GM12878 (cell line): ENCODE data around the gene FAM78A. TPM values are rescaled to one million over a fixed set of nuclear protein-coding genes. Genes with fewer than 3 reads are reported as not detected.
A peak's percentile ranks its signal among the peaks of the same experiment; 100 is the strongest.

Experiments
- CBFB ChIP-seq: IDR thresholded peaks from 2 replicates; pipeline ENCODE4 v1.6.1; 2016; ENCODE audit warnings: antibody characterized with exemption, low read depth
- CHD4 ChIP-seq: fragments of 200-600 bp; sonication (generic); IDR thresholded peaks from 2 replicates; pipeline ENCODE4 v1.6.1; 2016; ENCODE audit warnings: mild to moderate bottlenecking
- JUND ChIP-seq: IDR thresholded peaks from 2 replicates; pipeline ENCODE4 v1.6.1; 2012; ENCODE audit warnings: low read depth, mild to moderate bottlenecking, low read length, improper control_type of control experiment, moderate library complexity
- MTA3 ChIP-seq: IDR thresholded peaks from 2 replicates; pipeline ENCODE4 v1.6.1; 2012; ENCODE audit warnings: low read length, inconsistent platforms, borderline replicate concordance
- MXI1 ChIP-seq: fragments of 150-350 bp; IDR thresholded peaks from 2 replicates; pipeline ENCODE4 v1.6.1; 2011; ENCODE audit warnings: low read depth, mild to moderate bottlenecking, inconsistent platforms, low read length, improper control_type of control experiment
- NFXL1 ChIP-seq: fragments of 450-650 bp; IDR thresholded peaks from 2 replicates; pipeline ENCODE4 v1.6.1; 2017; ENCODE audit warnings: antibody characterized with exemption, mild to moderate bottlenecking, borderline replicate concordance
- POLR2AphosphoS2 ChIP-seq: IDR thresholded peaks from 2 replicates; pipeline ENCODE4 v1.6.1; 2011; ENCODE audit warnings: low read depth, mild to moderate bottlenecking, low read length, improper control_type of control experiment, moderate library complexity
- RBBP5 ChIP-seq: fragments of 200-600 bp; sonication (generic); conservative IDR thresholded peaks from 2 replicates; pipeline ENCODE4 v1.6.1; 2016
- RCOR1 ChIP-seq: conservative IDR thresholded peaks from 2 replicates; pipeline ENCODE4 v1.6.1; 2012; ENCODE audit warnings: low read depth, low read length, improper control_type of control experiment
- SMAD5 ChIP-seq: IDR thresholded peaks from 2 replicates; pipeline ENCODE4 v1.6.1; 2016; ENCODE audit warnings: antibody characterized with exemption, low read depth
- SPI1 ChIP-seq: IDR thresholded peaks from 2 replicates; pipeline ENCODE4 v1.6.1; 2011; ENCODE audit warnings: low read depth, mild to moderate bottlenecking, low read length, moderate library complexity, borderline replicate concordance; ENCODE audit not compliant: insufficient read depth
- SREBF1 ChIP-seq: IDR thresholded peaks from 2 replicates; pipeline ENCODE4 v1.6.1; 2012; ENCODE audit warnings: mild to moderate bottlenecking, low read length
- SREBF2 ChIP-seq: IDR thresholded peaks from 2 replicates; pipeline ENCODE4 v1.6.1; 2012; ENCODE audit warnings: mild to moderate bottlenecking, low read length
- polyA plus RNA-seq, 11 experiments: library from polyadenylated mRNA; depleted of rRNA in 4 of 11; unstranded in 6 of 11; stranded (reverse) in 5 of 11; fragments of >200 nt; fragmentation: Nextera tagmentation in 4 of 11; fragmentation: Illumina TruSeq in 1 of 11; extraction: Ambion mirVana in 4 of 11; extraction: Trizol in 1 of 11; gene quantifications; 1 replicate in 1 of 11; 2 replicates in 10 of 11; pipeline versions ENCODE4 v1.2.1 to v1.2.3, GENCODE V29; 2011 to 2016; ENCODE audit warnings: inconsistent platforms in 2 of 11, missing spikeins in 2 of 11, low read depth in 1 of 11
- total RNA-seq, 4 experiments: library from RNA; depleted of rRNA in 3 of 4; stranded (reverse); fragments of >200 nt in 3 of 4; fragmentation: Illumina TruSeq in 1 of 4; extraction: Trizol in 1 of 4; gene quantifications; 2 replicates each; pipeline versions ENCODE4 v1.2.1 to v1.2.3, GENCODE V29; 2013 to 2021
- TF ChIP-seq, protein P1 (sequence below): fragments of 450-650 bp; conservative IDR thresholded peaks from 2 replicates; pipeline ENCODE4 v1.6.1; 2017; ENCODE audit warnings: mild to moderate bottlenecking, moderate library complexity
- TF ChIP-seq, protein P2 (sequence below): fragments of 450-650 bp; IDR thresholded peaks from 2 replicates; pipeline ENCODE4 v1.6.1; 2017; ENCODE audit warnings: antibody characterized with exemption, mild to moderate bottlenecking, moderate library complexity
- TF ChIP-seq, protein P3 (sequence below), 3 experiments: IDR thresholded peaks in 2 of 3; conservative IDR thresholded peaks in 1 of 3; 2 replicates each; pipeline ENCODE4 v1.5.1; 2011; ENCODE audit warnings: low read depth in 3 of 3, low read length in 3 of 3, mild to moderate bottlenecking in 3 of 3, control low read depth in 2 of 3, moderate library complexity in 2 of 3, inconsistent platforms in 1 of 3, mixed read lengths in 1 of 3; ENCODE audit not compliant: control insufficient read depth in 2 of 3, insufficient read depth in 1 of 3; ENCODE audit errors: extremely low read depth in 1 of 3
- TF ChIP-seq, protein P4 (sequence below): fragments of 450-650 bp; IDR thresholded peaks from 2 replicates; pipeline ENCODE4 v1.6.1; 2017; ENCODE audit warnings: mild to moderate bottlenecking, low read depth, inconsistent platforms; ENCODE audit not compliant: poor library complexity, severe bottlenecking

FAM78A gene
- total and polyA plus RNA-seq, 10 of the 15 experiments (the other 5 are each of a cell fraction or from before 2014, with no cell fraction given), result 0.18 to 32.5 (median 12.2) TPM

DNA sequence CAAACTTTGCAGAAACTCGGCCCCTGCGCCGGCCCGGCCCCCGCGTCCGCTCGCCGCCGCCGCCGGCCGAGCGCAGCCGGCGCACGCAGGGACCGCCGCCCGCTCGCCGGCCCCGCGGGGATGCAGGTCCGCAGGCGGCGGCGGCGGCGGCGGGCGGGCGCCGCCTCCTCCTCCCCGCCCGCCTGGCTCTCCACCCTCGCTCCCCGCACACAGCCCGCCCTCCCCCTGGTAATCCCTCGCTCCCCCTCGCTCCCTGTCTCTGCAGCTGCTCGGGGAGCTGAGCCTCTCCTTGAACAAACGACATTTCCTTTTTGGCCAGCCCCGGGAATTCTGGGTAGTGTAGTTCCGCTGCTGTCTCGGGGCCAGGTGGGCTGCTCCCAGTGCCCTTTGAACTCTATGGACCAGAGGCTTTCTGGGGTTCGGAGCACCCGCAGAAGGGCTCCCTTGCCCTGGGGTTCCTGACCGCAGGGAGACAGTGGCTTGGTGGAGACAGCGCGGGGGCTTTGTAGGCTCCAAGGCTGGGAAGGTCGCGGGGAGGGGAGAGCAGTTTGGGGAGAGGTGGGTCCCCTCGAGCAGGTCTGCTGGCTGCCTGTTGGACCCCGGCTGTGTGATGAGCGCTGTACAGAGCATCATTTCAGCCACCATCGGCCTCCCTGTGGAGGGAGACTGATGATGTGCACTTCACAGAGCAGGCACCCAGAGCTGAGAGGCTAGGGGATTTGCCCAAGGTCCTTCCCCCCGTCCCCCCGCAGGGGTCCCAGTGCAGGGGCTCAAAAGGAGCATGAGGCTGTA, 1.8 kb upstream of the FAM78A start (continued):
- no peak for TF ChIP-seq CHD4
- TF ChIP-seq SREBF1, result peak; percentile 12; the same call in 1 of the 2 replicates
- TF ChIP-seq, protein P1, sequence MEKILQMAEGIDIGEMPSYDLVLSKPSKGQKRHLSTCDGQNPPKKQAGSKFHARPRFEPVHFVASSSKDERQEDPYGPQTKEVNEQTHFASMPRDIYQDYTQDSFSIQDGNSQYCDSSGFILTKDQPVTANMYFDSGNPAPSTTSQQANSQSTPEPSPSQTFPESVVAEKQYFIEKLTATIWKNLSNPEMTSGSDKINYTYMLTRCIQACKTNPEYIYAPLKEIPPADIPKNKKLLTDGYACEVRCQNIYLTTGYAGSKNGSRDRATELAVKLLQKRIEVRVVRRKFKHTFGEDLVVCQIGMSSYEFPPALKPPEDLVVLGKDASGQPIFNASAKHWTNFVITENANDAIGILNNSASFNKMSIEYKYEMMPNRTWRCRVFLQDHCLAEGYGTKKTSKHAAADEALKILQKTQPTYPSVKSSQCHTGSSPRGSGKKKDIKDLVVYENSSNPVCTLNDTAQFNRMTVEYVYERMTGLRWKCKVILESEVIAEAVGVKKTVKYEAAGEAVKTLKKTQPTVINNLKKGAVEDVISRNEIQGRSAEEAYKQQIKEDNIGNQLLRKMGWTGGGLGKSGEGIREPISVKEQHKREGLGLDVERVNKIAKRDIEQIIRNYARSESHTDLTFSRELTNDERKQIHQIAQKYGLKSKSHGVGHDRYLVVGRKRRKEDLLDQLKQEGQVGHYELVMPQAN, result no peak
- no peak for TF ChIP-seq POLR2AphosphoS2
- no peak for TF ChIP-seq MTA3
- TF ChIP-seq NFXL1, result no peak
- no peak for TF ChIP-seq SMAD5
- TF ChIP-seq MXI1, result 0 out of 2 replicates have a peak, but pooled peaks have one; percentile 35
- no peak for TF ChIP-seq SREBF2
- TF ChIP-seq, protein P2, sequence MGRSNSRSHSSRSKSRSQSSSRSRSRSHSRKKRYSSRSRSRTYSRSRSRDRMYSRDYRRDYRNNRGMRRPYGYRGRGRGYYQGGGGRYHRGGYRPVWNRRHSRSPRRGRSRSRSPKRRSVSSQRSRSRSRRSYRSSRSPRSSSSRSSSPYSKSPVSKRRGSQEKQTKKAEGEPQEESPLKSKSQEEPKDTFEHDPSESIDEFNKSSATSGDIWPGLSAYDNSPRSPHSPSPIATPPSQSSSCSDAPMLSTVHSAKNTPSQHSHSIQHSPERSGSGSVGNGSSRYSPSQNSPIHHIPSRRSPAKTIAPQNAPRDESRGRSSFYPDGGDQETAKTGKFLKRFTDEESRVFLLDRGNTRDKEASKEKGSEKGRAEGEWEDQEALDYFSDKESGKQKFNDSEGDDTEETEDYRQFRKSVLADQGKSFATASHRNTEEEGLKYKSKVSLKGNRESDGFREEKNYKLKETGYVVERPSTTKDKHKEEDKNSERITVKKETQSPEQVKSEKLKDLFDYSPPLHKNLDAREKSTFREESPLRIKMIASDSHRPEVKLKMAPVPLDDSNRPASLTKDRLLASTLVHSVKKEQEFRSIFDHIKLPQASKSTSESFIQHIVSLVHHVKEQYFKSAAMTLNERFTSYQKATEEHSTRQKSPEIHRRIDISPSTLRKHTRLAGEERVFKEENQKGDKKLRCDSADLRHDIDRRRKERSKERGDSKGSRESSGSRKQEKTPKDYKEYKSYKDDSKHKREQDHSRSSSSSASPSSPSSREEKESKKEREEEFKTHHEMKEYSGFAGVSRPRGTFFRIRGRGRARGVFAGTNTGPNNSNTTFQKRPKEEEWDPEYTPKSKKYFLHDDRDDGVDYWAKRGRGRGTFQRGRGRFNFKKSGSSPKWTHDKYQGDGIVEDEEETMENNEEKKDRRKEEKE, result no peak
- TF ChIP-seq, protein P3, sequence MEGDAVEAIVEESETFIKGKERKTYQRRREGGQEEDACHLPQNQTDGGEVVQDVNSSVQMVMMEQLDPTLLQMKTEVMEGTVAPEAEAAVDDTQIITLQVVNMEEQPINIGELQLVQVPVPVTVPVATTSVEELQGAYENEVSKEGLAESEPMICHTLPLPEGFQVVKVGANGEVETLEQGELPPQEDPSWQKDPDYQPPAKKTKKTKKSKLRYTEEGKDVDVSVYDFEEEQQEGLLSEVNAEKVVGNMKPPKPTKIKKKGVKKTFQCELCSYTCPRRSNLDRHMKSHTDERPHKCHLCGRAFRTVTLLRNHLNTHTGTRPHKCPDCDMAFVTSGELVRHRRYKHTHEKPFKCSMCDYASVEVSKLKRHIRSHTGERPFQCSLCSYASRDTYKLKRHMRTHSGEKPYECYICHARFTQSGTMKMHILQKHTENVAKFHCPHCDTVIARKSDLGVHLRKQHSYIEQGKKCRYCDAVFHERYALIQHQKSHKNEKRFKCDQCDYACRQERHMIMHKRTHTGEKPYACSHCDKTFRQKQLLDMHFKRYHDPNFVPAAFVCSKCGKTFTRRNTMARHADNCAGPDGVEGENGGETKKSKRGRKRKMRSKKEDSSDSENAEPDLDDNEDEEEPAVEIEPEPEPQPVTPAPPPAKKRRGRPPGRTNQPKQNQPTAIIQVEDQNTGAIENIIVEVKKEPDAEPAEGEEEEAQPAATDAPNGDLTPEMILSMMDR (IDR thresholded peaks at IDR 0.05 in 2 of 3, conservative IDR thresholded peaks at IDR 0.05 in 1 of 3; ENCODE audit: control insufficient read depth in 2 of 3, extremely low read depth in 1 of 3, insufficient read depth in 1 of 3, low read depth in 3 of 3, low read length in 3 of 3), result no peak
- no peak for TF ChIP-seq CBFB
- TF ChIP-seq SPI1, result no peak
- no peak for TF ChIP-seq RCOR1
- no peak for TF ChIP-seq JUND
- TF ChIP-seq RBBP5, result no peak
- TF ChIP-seq, protein P4, sequence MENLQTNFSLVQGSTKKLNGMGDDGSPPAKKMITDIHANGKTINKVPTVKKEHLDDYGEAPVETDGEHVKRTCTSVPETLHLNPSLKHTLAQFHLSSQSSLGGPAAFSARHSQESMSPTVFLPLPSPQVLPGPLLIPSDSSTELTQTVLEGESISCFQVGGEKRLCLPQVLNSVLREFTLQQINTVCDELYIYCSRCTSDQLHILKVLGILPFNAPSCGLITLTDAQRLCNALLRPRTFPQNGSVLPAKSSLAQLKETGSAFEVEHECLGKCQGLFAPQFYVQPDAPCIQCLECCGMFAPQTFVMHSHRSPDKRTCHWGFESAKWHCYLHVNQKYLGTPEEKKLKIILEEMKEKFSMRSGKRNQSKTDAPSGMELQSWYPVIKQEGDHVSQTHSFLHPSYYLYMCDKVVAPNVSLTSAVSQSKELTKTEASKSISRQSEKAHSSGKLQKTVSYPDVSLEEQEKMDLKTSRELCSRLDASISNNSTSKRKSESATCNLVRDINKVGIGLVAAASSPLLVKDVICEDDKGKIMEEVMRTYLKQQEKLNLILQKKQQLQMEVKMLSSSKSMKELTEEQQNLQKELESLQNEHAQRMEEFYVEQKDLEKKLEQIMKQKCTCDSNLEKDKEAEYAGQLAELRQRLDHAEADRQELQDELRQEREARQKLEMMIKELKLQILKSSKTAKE, result no peak
